Astrocyte (in vitro differentiated cells and primary cell): ENCODE data around the gene GPC5. TPM values are rescaled to one million over a fixed set of nuclear protein-coding genes. Genes with fewer than 3 reads are reported as not detected.

Experiments
- DNase-seq: peaks from one replicate; pipeline ENCODE4 v3.0.0-alpha.2; 2010; ENCODE audit warnings: low read depth
- FAIRE-seq: peaks from 2 replicates; lab custom pipeline; 2011; peaks lifted over from hg19 to GRCh38; lab: Jason Lieb, UNC
- H2AFZ ChIP-seq: 2 replicates; pipeline ENCODE4 v1.6.0; 2012; ENCODE audit warnings: low read depth, low read length, inconsistent platforms
- H3K27ac ChIP-seq: 2 replicates; pipeline ENCODE4 v1.5.1; 2011; ENCODE audit warnings: low read depth, low read length, inconsistent platforms
- H3K27me3 ChIP-seq: 2 replicates; pipeline ENCODE4 v1.6.0; 2011; ENCODE audit warnings: low read length, inconsistent platforms; ENCODE audit not compliant: insufficient read depth
- H3K36me3 ChIP-seq: 2 replicates; pipeline ENCODE4 v1.5.1; 2011; ENCODE audit warnings: low read length, inconsistent platforms; ENCODE audit not compliant: insufficient read depth
- H3K4me1 ChIP-seq: 2 replicates; pipeline ENCODE4 v1.5.1; 2011; ENCODE audit warnings: low read length, inconsistent platforms; ENCODE audit not compliant: insufficient read depth
- H3K4me2 ChIP-seq: 2 replicates; pipeline ENCODE4 v1.6.0; 2012; ENCODE audit warnings: low read length, inconsistent platforms
- H3K4me3 ChIP-seq: 2 replicates; pipeline ENCODE4 v1.5.1; 2011; ENCODE audit warnings: low read depth, mild to moderate bottlenecking, low read length, inconsistent platforms; ENCODE audit not compliant: insufficient read depth
- H3K79me2 ChIP-seq: 2 replicates; pipeline ENCODE4 v1.6.0; 2012; ENCODE audit warnings: mild to moderate bottlenecking, low read length, inconsistent platforms; ENCODE audit not compliant: insufficient read depth
- H3K9ac ChIP-seq: 2 replicates; pipeline ENCODE4 v1.6.0; 2012; ENCODE audit warnings: mild to moderate bottlenecking, low read length, inconsistent platforms
- H3K9me3 ChIP-seq: 2 replicates; pipeline ENCODE4 v1.5.1; 2012; ENCODE audit warnings: low read depth, mild to moderate bottlenecking, low read length, inconsistent platforms; ENCODE audit not compliant: insufficient read depth
- H4K20me1 ChIP-seq: 2 replicates; pipeline ENCODE4 v1.6.0; 2012; ENCODE audit warnings: low read length, inconsistent platforms; ENCODE audit not compliant: insufficient read depth
- H3K27ac Mint-ChIP-seq: one replicate; pipeline ENCODE4 v1.8.0; 2021; ENCODE audit warnings: mild to moderate bottlenecking, mixed read lengths; ENCODE audit not compliant: unreplicated experiment
- H3K27me3 Mint-ChIP-seq: one replicate; pipeline ENCODE4 v1.8.0; 2021; ENCODE audit warnings: low read depth, mixed read lengths; ENCODE audit not compliant: unreplicated experiment
- H3K36me3 Mint-ChIP-seq: one replicate; pipeline ENCODE4 v1.8.0; 2021; ENCODE audit warnings: low read depth, mixed read lengths; ENCODE audit not compliant: unreplicated experiment
- H3K4me1 Mint-ChIP-seq: one replicate; pipeline ENCODE4 v1.8.0; 2021; ENCODE audit warnings: low read depth, mixed read lengths; ENCODE audit not compliant: unreplicated experiment
- H3K4me3 Mint-ChIP-seq: one replicate; pipeline ENCODE4 v1.8.0; 2021; ENCODE audit warnings: mild to moderate bottlenecking, moderate library complexity, mixed read lengths; ENCODE audit not compliant: unreplicated experiment
- H3K9me3 Mint-ChIP-seq: one replicate; pipeline ENCODE4 v1.8.0; 2021; ENCODE audit warnings: mild to moderate bottlenecking, mixed read lengths; ENCODE audit not compliant: unreplicated experiment
- CTCF ChIP-seq: IDR thresholded peaks from 2 replicates; pipeline ENCODE4 v1.5.1; 2011; ENCODE audit warnings: low read depth, mild to moderate bottlenecking, inconsistent platforms, low read length, moderate library complexity; ENCODE audit not compliant: insufficient read depth
- EZH2 ChIP-seq: IDR thresholded peaks from 2 replicates; pipeline ENCODE4 v1.6.1; 2012; ENCODE audit warnings: mild to moderate bottlenecking, low read length, inconsistent platforms; ENCODE audit not compliant: insufficient read depth
- total RNA-seq: library from RNA; stranded (reverse); gene quantifications from 2 replicates; pipeline ENCODE4 v1.2.1, GENCODE V29; 2021

The GPC5 gene
- total RNA-seq, 1 donor from 2014 or later = 1.1 TPM

GRCh38 chr13:91510058-91510457 is 111.6 kb downstream of the GPC5 start:
- no peak overlapping the region for H3K4me2 ChIP-seq
- no peaks in the 10 kb centered on the region for H3K36me3 ChIP-seq
- TF ChIP-seq CTCF (no peak), EZH2 (no peak)
- H3K4me3 ChIP-seq = no peak overlapping the region
- H4K20me1 ChIP-seq = no peaks in the 10 kb centered on the region
- H3K27me3 ChIP-seq = no peaks in the 10 kb centered on the region
- no peak overlapping the region for H3K27ac ChIP-seq
- no peak overlapping the region for H3K27ac Mint-ChIP-seq
- no peaks in the 10 kb centered on the region for H3K9me3 ChIP-seq
- H3K4me3 Mint-ChIP-seq = no peak overlapping the region
- DNase-seq (no peak), FAIRE-seq (no peak)
- H3K9ac ChIP-seq = no peak overlapping the region
- H3K79me2 ChIP-seq = no peaks in the 10 kb centered on the region
- no peak overlapping the region for H2AFZ ChIP-seq
- no peaks in the 10 kb centered on the region for H3K27me3 Mint-ChIP-seq
- H3K4me1 Mint-ChIP-seq = no peaks in the 10 kb centered on the region
- no peaks in the 10 kb centered on the region for H3K4me1 ChIP-seq
- no peaks in the 10 kb centered on the region for H3K9me3 Mint-ChIP-seq
- no peaks in the 10 kb centered on the region for H3K36me3 Mint-ChIP-seq

- Mint-ChIP-seq H3K4me1 (no peaks in the 10 kb centered on the region), H3K27ac (no peak overlapping the region), H3K9me3 (peaks cover 6% of the 10 kb centered on the region), H3K36me3 (no peaks in the 10 kb centered on the region), H3K4me3 (no peak overlapping the region), H3K27me3 (no peaks in the 10 kb centered on the region)
- Histone ChIP-seq H3K79me2 (no peaks in the 10 kb centered on the region), H3K27me3 (no peaks in the 10 kb centered on the region), H3K36me3 (no peaks in the 10 kb centered on the region), H3K4me2 (no peak overlapping the region), H4K20me1 (no peaks in the 10 kb centered on the region), H3K27ac (no peak overlapping the region), H2AFZ (no peak overlapping the region), H3K9me3 (no peaks in the 10 kb centered on the region), H3K9ac (no peak overlapping the region), H3K4me3 (no peak overlapping the region), H3K4me1 (no peaks in the 10 kb centered on the region)
- FAIRE-seq = no peak
- TF ChIP-seq CTCF (no peak), EZH2 (no peak)
- DNase-seq = no peak
Measured at GRCh38 chr13:91513790-91514189, 115.4 kb downstream of the GPC5 start.

GRCh38 chr13:91516799-91517198 is 118.4 kb downstream of the GPC5 start:
- Histone ChIP-seq H3K9ac (no peak overlapping the region), H4K20me1 (no peaks in the 10 kb centered on the region), H3K27ac (no peak overlapping the region), H2AFZ (no peak overlapping the region), H3K9me3 (no peaks in the 10 kb centered on the region), H3K79me2 (no peaks in the 10 kb centered on the region), H3K4me3 (no peak overlapping the region), H3K36me3 (no peaks in the 10 kb centered on the region), H3K4me1 (no peaks in the 10 kb centered on the region), H3K4me2 (no peak overlapping the region), H3K27me3 (no peaks in the 10 kb centered on the region)
- Mint-ChIP-seq H3K27ac (no peak overlapping the region), H3K27me3 (no peaks in the 10 kb centered on the region), H3K4me3 (no peak overlapping the region), H3K36me3 (no peaks in the 10 kb centered on the region), H3K4me1 (no peaks in the 10 kb centered on the region), H3K9me3 (peaks cover 6% of the 10 kb centered on the region)
- no peak for TF ChIP-seq EZH2
- TF ChIP-seq CTCF = no peak
- FAIRE-seq (no peak), DNase-seq (no peak)
